Measurements from ENCODE around the gene PHPT1.

DNA sequence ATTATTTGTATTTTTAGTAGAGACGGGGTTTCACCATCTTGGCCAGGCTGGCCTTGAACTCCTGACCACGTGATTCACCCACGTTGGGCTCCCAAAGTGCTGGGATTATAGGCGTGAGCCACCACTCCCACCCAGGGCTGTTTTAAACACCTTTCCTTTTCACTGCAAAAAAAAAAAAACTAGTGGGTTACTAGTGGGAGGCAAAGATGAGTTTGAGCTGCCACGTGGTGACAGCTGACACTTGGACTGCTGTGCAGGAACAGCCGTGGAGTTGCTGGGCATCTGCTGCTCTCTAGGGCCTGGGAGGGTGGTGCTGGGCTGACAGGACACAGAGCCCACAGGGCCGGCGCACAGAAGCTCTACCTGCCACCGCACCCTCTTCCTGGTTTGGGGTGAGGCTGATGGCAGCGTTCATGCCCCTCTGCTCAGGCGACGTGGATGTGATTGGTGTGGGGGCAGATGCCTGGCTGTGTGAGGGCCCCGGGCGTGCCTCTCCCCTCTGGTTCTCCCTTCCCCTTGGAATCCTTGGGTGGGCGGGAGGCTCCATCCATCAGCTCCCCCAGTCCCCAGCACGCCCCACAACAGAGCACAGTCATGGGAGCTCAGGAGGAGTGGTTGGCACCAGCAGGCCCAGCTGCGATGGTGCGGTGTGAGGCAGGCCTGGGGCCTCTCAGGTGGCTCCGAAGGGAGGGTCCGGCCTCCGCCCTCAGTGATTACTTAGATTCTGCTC is 24.5 kb upstream of the PHPT1 start:
- no peak for TF ChIP-seq CTCF (conservative IDR thresholded peaks at IDR 0.05; ENCODE audit: low read depth, low read length)
- no peak for TF ChIP-seq EZH2 (IDR thresholded peaks at IDR 0.05; ENCODE audit: borderline replicate concordance, low read depth, low read length, poor library complexity, severe bottlenecking)
